MCF 10A (cell line): ENCODE data around the gene STAT1. TPM values are rescaled to one million over a fixed set of nuclear protein-coding genes. Genes with fewer than 3 reads are reported as not detected.

ENCODE experiments used
- BruUV-seq: library from RNA; stranded (reverse); fragments of 400-500 nt; replicated peaks from 2 replicates; lab custom pipeline; 2021; lab: Mats Ljungman, UMichigan
- CTCF ChIA-PET: fragments of 300-600 bp; sonication (Branson Sonifier 250); formaldehyde crosslinking; extraction: SDS; loops from one replicate; lab custom pipeline; 2021; ENCODE audit warnings: antibody characterized with exemption, inconsistent platforms; lab: Yijun Ruan, JAX
- POLR2A ChIA-PET: fragments of 300-600, 350-650 bp; sonication (Branson Sonifier 250); formaldehyde crosslinking; extraction: SDS; loops from one replicate; lab custom pipeline; 2020; ENCODE audit warnings: antibody characterized with exemption, inconsistent platforms; lab: Yijun Ruan, JAX
- DNase-seq: peaks from one replicate; pipeline ENCODE4 v3.0.0-alpha.2; 2018; ENCODE audit not compliant: unreplicated experiment
- H3K27ac Mint-ChIP-seq: one replicate; pipeline ENCODE4 v1.8.0; 2022; ENCODE audit warnings: mild to moderate bottlenecking, low read depth, mixed read lengths; ENCODE audit not compliant: unreplicated experiment
- H3K27me3 Mint-ChIP-seq: one replicate; pipeline ENCODE4 v1.8.0; 2022; ENCODE audit warnings: mixed read lengths; ENCODE audit not compliant: insufficient read depth, unreplicated experiment
- H3K36me3 Mint-ChIP-seq: one replicate; pipeline ENCODE4 v1.8.0; 2022; ENCODE audit warnings: mild to moderate bottlenecking, moderate library complexity, mixed read lengths; ENCODE audit not compliant: insufficient read depth, unreplicated experiment
- H3K4me1 Mint-ChIP-seq: one replicate; pipeline ENCODE4 v1.8.0; 2022; ENCODE audit warnings: mixed read lengths; ENCODE audit not compliant: insufficient read depth, unreplicated experiment
- H3K4me3 Mint-ChIP-seq: one replicate; pipeline ENCODE4 v1.8.0; 2022; ENCODE audit warnings: mild to moderate bottlenecking, moderate library complexity, mixed read lengths; ENCODE audit not compliant: unreplicated experiment
- H3K9me3 Mint-ChIP-seq: one replicate; pipeline ENCODE4 v1.8.0; 2022; ENCODE audit warnings: mixed read lengths; ENCODE audit not compliant: unreplicated experiment
- intact Hi-C: fragments of 100-400 bp; cut with micrococcal nuclease; formaldehyde crosslinking; loops from 2 replicates; pipeline ENCODE4 v1.14.1; 2022
- total RNA-seq: library from RNA; stranded (reverse); gene quantifications from 2 replicates; pipeline ENCODE4 v1.2.3, GENCODE V29; 2022
- TF ChIP-seq, protein P1 (sequence below): fragments of 200-600 bp; IDR thresholded peaks from one replicate; pipeline ENCODE4 v1.8.0; 2022; ENCODE audit warnings: antibody characterized with exemption, mild to moderate bottlenecking; ENCODE audit not compliant: unreplicated experiment

The STAT1 gene
- total RNA-seq, 1 experiment from 2014 or later, result 36.9 TPM

DNA sequence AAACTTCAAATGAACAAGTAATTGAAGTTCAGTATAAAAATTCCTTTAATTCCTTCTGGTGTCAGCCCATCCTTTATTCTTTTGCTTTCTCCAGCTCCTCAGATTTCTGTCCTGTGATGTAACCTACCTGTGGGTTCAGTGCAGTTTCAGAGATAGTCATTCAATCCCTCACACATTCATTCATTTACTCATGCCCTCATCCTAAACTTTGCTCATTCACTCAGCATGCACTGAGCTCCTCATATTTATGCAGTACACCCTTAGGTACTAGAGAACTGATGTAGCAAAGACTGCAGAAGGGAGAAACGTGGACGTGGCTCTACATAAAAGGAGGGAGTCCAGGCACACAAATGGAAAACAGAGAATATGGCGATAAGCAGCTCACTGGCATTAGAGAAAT, 45.3 kb upstream of the STAT1 start:
- intact Hi-C loops, result no loop called here
- no peak overlapping the region for H3K4me3 Mint-ChIP-seq
- H3K36me3 Mint-ChIP-seq, result no peaks in the 10 kb centered on the region
- TF ChIP-seq, protein P1, sequence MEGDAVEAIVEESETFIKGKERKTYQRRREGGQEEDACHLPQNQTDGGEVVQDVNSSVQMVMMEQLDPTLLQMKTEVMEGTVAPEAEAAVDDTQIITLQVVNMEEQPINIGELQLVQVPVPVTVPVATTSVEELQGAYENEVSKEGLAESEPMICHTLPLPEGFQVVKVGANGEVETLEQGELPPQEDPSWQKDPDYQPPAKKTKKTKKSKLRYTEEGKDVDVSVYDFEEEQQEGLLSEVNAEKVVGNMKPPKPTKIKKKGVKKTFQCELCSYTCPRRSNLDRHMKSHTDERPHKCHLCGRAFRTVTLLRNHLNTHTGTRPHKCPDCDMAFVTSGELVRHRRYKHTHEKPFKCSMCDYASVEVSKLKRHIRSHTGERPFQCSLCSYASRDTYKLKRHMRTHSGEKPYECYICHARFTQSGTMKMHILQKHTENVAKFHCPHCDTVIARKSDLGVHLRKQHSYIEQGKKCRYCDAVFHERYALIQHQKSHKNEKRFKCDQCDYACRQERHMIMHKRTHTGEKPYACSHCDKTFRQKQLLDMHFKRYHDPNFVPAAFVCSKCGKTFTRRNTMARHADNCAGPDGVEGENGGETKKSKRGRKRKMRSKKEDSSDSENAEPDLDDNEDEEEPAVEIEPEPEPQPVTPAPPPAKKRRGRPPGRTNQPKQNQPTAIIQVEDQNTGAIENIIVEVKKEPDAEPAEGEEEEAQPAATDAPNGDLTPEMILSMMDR, result no peak
- H3K27me3 Mint-ChIP-seq, result peaks cover 14% of the 10 kb centered on the region
- H3K9me3 Mint-ChIP-seq, result no peaks in the 10 kb centered on the region
- ChIA-PET POLR2A (no interaction called here), CTCF (interaction anchor here (0.5 to 4.3 kb wide), 4 partner anchors 10 to 1682 kb away, joined by 3 to 31 read pairs (median 6); no protein-coding TSS in a partner anchor)
- no TSS peak for BruUV-seq
- DNase-seq, result no peak
- H3K4me1 Mint-ChIP-seq, result no peaks in the 10 kb centered on the region
- H3K27ac Mint-ChIP-seq, result no peak overlapping the region

DNA sequence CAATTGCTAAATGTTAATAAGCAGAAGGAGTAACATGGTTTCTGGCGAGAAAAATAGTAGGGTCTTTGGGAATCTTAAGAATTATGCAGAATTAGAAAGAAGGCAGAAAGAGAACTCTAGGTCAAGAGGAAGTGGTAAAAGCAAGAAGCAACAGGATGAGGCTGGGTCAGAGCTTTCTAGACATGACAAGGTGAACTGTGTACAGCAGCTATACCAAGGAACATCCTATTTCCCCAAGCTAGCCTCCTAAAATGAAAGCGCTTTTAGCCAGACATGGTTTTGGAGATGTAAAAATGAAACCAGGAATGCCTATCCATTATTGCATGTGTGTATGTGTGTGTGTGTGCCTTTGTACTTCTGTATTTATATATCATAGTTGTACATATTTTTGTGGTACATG, 42.3 kb upstream of the STAT1 start:
- Mint-ChIP-seq H3K4me3 (no peak overlapping the region), H3K27ac (no peak overlapping the region), H3K9me3 (no peaks in the 10 kb centered on the region), H3K27me3 (peaks cover 14% of the 10 kb centered on the region), H3K4me1 (no peaks in the 10 kb centered on the region), H3K36me3 (no peaks in the 10 kb centered on the region)
- TF ChIP-seq, protein P1, result no peak
- intact Hi-C loops, result no loop called here
- DNase-seq, result no peak
- no TSS peak for BruUV-seq
- ChIA-PET POLR2A (no interaction called here), CTCF (interaction anchor here (0.5 to 4.3 kb wide), 3 partner anchors 100 to 483 kb away, joined by 3 to 31 read pairs (median 3); no protein-coding TSS in a partner anchor)

DNA sequence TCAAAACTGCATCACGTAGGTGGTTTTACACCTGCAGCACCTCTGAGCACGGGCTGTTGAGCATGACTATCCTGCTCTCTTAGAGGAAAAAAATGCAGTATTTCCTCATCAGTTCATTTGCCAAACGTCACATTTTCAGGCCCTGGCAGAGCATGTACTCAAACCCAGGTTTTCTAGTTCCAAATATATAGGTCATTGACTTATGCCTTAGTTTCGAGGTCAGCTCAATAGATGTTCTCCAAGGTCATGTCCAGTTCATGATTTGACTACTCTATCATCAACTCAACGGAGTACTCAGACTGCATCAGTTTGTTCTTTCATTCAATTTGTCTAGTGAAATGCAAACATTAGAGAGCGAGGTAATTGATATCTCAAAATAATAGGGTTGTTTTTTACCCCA, 39.3 kb upstream of the STAT1 start:
- intact Hi-C loops, result no loop called here
- no peak for DNase-seq
- CTCF ChIA-PET, result interaction anchor here (0.6 to 8.3 kb wide), 33 partner anchors 10 to 491 kb away, joined by 3 to 604 read pairs (median 5); partner anchors contain the start of gene STAT4
- H3K27me3 Mint-ChIP-seq, result no peaks in the 10 kb centered on the region
- no peaks in the 10 kb centered on the region for H3K36me3 Mint-ChIP-seq
- no TSS peak for BruUV-seq
- H3K9me3 Mint-ChIP-seq, result no peaks in the 10 kb centered on the region
- TF ChIP-seq, protein P1, result no peak
- H3K27ac Mint-ChIP-seq, result no peak overlapping the region
- POLR2A ChIA-PET, result interaction anchor here (1.4 to 2.3 kb wide), 3 partner anchors 11 to 102 kb away, joined by 4 to 19 read pairs (median 5); partner anchors contain the start of gene STAT4
- H3K4me3 Mint-ChIP-seq, result no peak overlapping the region
- peaks cover 10% of the 10 kb centered on the region for H3K4me1 Mint-ChIP-seq

DNA sequence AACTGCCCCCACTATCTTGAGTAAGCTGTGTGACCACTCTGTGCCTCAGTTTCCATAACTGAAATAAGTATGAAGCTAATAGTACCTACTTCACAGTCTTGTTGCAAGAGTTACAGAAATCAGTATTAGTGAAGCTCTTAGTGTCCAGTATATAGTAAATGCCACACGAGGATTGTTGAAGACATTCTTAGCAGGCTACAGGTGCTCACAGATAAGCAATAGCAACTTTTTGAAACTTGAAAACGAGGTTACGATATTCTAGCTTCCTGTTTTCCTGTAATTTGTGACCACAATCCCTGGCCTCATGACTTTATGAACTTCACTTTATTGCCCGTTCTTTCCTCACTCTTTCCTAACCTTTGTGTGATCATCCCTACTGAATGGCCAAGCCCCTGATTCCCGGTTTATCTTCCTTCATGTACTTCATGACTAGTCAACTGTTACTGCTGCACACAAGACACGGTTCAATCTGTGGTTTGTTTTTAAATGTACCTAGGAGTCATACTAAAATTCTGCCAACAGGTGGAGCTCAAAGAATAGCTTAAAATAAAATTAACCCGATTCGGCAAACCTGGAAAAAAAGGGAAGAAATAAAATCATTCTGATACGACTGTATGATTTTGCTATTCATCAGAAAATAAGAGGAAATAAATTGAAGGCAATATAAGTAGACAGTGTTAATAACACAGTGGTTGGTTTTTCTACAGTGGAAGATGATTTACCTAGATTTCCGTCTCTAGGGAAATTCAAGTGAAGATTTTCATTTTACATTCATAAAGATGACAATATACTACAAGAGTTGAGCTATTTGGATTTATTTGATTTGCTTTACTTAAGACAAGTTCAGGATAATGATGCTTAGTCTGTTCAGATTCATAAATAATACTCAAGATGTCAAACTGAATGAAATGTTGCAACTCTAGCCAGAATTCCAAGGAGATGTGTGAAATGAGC, 38.1 kb upstream of the STAT1 start:
- no peaks in the 10 kb centered on the region for H3K27me3 Mint-ChIP-seq
- H3K36me3 Mint-ChIP-seq, result no peaks in the 10 kb centered on the region
- TF ChIP-seq, protein P1, result peak; percentile 59
- BruUV-seq, result no TSS peak
- ChIA-PET POLR2A (interaction anchor here (0.5 to 2.3 kb wide), 10 partner anchors 10 to 451 kb away, joined by 3 to 19 read pairs (median 4); partner anchors contain the start of gene STAT4), CTCF (interaction anchor here (0.5 to 8.3 kb wide), 69 partner anchors 12 to 849 kb away, joined by 3 to 604 read pairs (median 4); partner anchors contain the start of gene STAT4)
- H3K9me3 Mint-ChIP-seq, result no peaks in the 10 kb centered on the region
- intact Hi-C loops, result loop anchor here (1.0 kb wide), 3 partner anchors 103 to 469 kb away; no protein-coding TSS in a partner anchor
- H3K27ac Mint-ChIP-seq, result no peak overlapping the region
- DNase-seq, result peak; percentile 64
- H3K4me3 Mint-ChIP-seq, result no peak overlapping the region
- H3K4me1 Mint-ChIP-seq, result peaks cover 10% of the 10 kb centered on the region
